NCI-H82 treated with DMSO at 0.1 percent for 48 hours (cell line): ENCODE measurements around the gene TMEM19.
"Not testable (repeated sequence)": the region's sequence is repeated elsewhere in the genome, so short reads cannot be mapped to it uniquely, and the experiment has no call there.

Experiments used
- DNase-seq: peaks from one replicate; lab custom pipeline; 2025; ENCODE audit not compliant: unreplicated experiment; lab: John Stamatoyannopoulos, UW

Gene TMEM19

GRCh38 chr12:71664411-71665089 is 21.3 kb upstream of the TMEM19 start:
- DNase-seq, result no peak

- DNase-seq, result no peak
These were observed 20.8 kb upstream of the TMEM19 start for GRCh38 chr12:71665090-71665463.

- DNase-seq, result no peak
These were observed 19.6 kb upstream of the TMEM19 start for GRCh38 chr12:71666259-71666658.

- DNase-seq, result no peak
These were observed 14.6 kb upstream of the TMEM19 start for GRCh38 chr12:71671311-71671710.

GRCh38 chr12:71671816-71672215 is 14.1 kb upstream of the TMEM19 start:
- DNase-seq, result no peak

DNA sequence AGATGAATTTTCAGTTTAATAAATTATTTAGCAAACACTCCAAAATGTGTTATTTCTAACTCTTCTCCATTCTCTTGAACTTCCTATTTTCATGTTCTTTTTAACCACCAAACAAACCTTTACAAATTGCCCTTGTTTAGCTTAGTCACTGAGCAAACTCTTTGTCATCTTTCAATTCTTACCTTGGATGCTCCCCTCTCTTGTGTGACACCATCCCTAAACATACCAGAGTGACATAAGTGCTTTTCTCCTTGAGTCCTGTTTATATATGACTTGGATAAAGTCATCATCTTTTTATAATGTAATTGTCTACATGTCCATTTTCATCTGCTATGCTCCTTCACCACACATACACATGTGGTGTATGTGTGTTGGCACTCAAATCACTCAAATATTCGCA is 3.4 kb upstream of the TMEM19 start:
- DNase-seq, result no peak

DNA sequence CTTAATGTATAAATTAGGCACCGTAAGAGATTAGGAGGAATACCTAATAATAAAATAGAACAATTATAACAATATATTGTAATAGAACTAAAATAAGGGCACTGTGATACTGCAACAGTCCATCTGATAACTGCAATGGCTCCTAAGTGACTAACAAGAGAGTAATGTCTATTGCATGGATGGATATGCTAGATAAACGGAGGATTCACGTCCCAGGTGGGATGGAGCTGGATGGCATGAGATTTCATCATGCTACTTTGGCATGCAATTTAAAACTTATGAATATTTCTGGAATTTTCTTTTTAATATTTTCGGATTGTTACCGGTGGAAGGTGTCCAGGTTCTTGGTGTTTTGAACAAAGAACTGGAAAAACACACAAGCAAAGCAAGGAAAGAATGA is 2.2 kb upstream of the TMEM19 start:
- no peak for DNase-seq

GRCh38 chr12:71684081-71684480 is 1.8 kb upstream of the TMEM19 start:
- no peak for DNase-seq

DNA sequence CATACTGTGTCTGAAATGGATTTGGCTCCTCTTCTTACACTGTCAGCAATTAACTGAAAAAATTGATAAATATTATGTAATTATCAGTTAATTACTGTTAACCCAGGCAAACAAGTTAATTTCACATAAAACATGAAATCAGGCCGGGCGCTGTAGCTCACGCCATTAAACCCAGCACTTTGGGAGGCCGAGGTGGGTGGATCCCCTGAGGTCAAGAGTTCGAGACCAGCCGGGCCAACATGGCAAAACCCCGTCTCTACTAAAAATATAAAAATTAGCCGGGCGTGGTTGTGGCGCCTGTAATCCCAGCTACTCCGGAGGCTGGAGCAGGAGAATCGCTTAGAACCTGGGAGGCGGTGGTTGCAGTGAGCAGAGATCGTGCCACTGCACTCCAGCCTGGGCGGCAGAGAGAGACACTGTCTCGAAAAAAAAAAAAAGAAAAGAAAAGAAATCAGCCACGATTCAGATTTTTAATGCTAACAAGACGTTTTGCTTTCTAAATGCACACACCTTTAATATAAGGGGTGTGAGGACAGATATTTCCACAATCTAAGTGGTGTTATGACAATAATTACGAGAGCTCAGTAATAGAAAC is 473 bp upstream of the TMEM19 start:
- DNase-seq, result no peak

DNA sequence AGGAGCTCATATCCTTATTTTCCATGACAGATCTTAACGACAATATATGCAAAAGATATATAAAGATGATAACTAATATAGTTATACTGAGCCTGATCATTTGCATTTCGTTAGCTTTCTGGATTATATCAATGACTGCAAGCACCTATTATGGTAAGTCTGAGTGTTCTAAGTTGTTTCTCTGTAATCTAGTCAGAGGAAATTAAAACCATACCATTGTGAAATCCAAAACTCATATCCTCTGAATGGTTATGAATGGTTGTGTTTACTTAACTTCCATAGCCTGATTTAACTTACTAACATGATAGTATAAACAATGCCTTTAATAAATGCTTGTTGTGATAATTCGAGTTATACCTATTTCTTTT is 760 bp downstream of the TMEM19 start:
- no peak for DNase-seq

DNA sequence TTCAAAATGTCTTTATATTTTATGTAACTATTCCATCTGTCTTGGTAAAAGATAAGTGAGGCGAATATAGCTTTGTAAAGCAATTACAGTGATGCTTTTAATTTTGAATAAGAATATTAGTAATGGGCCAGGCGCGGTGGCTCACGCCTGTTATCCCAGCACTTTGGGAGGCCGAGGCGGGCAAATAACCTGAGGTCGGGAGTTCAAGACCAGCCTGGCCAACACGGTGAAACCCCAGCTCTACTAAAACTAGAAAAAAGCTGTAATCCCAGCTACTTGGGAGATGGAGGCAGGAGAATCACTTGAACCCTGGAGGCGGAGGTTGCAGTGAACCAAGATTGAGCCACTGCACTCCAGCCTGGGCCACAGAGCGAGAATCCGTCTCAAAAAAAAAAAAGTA is 1.3 kb downstream of the TMEM19 start:
- DNase-seq, result not testable (repeated sequence)

GRCh38 chr12:71688961-71689570 is 3.2 kb downstream of the TMEM19 start:
- DNase-seq, result no peak

DNA sequence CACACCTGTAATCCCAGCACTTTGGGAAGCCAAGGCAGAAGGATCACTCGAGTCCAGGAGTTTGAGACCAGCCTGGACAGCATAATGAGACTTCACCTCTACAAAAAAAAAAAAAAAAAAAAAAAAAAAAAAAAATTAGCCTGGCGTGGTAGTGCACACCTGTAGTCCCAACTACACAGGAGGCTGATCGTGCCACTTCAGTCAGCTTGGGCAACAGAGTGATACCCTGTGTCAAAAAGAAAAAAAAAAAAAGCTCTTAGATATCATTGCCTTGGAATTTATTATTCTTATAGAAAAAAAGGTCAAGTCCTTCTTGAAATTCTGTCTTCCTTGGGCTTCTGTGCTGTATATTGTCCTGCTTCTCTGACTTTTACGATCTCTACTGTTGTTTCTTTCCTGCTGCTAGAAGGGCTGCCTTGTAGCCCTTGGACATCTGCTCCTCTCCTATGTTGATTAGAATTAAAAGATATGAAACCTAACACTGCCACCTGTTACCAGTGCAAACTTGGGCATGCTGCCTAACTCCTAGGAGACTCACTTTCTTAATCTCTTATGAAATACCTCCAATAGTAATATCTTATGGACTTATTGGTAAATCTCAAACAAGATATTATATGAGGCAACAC is 5.7 kb downstream of the TMEM19 start:
- peak; percentile 72 for DNase-seq

DNA sequence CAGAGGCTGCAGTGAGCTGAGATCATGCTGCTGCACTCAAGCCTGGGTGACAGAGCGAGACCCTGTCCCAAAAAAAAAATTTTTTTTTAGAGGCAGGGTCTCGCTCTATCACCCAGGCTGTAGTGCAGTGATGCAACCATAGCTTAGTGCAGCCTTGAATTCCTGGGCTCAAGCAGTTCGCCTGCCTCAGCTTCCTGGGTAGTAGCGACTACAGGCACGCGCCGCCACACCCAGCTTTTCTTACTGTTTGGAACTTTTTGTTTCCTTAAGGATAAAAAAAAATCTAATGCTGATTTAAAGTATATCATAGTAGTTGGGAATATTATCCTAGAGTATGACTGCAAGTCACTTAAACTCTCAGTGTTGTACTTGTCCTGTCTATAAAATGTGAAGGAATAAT is 7.2 kb downstream of the TMEM19 start:
- no peak for DNase-seq

- DNase-seq, result not testable (repeated sequence)
These were observed 7.8 kb downstream of the TMEM19 start for GRCh38 chr12:71693651-71694050.

DNA sequence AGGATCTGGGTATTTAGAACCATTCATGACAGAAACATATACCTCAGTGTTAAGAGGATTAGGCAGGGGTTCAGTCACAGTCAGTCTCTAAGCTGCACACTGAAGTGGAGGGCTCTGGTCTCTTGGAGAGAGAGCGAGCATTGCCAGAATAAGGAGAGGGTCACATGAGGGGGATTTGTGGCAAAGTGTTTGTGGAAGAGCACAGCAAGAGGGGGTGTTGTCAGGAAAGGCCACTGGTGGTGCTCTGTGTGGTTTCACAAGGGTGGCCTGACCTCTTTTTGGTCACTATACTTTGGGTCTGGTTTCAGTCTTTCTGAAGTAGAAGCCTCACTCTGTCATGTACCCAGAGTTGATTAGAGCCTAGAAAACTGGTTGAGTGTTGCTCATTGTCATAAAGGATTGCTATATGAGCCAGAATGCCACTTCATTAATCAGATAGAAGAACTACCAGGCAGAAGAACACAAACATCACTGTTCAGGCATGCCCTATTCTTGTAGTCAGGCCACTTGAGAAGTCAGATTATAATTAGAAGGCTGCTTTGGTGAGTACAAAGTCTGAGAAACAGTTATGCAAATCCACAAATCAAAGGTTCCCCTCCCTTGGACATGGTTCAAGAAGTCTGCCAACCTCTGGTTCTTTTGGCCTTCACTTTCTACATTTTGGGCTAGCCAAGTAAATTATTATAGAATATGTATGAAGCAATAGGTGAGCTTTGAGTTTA is 8.4 kb downstream of the TMEM19 start:
- DNase-seq, result peak; percentile 87

- no peak for DNase-seq
These were observed 9.9 kb downstream of the TMEM19 start for GRCh38 chr12:71695782-71696181.

GRCh38 chr12:71702181-71702580 is 16.3 kb downstream of the TMEM19 start:
- not testable (repeated sequence) for DNase-seq

DNA sequence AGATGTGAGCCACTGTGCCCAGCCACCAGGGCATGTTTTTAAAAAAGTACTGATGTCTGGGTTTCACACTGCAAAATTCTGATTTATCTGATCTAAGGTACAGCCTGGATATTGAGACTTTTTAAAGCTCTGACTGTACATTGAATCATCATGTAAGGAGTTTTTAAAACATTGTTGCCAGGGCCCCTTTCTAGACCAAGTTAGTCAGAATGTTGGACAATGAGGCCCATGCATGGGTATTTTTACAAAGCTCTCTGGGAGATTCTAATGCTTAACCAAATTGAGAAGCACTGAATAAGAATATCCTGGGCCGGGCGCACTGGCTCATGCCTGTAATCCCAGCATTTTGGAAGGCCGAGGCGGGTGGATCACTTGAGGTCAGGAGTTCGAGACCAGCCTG is 16.7 kb downstream of the TMEM19 start:
- DNase-seq, result no peak

DNA sequence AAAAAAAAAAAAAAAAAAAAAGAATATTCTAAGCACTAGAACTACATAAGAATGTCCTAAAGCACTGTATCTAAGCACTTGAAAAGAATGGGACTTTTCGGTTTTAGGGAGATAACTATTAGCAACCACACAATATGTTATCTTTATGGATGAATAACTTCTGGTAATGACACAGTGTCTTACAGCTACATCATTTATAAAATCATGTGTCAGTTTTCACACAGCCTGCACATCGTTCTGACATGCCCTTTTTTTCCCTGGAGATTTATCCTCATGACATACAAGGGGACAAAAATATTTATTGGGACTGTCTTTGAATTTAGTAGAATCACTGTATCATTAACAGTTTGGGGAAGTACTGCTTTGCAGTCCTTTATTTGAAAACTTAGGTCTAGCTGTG is 17.3 kb downstream of the TMEM19 start:
- no peak for DNase-seq

- no peak for DNase-seq
These were observed 19.0 kb downstream of the TMEM19 start for GRCh38 chr12:71704920-71705319.

GRCh38 chr12:71708658-71709057 is 22.8 kb downstream of the TMEM19 start:
- no peak for DNase-seq
